Measurements from ENCODE around the gene ENDOG. TPM values are rescaled to one million over a fixed set of nuclear protein-coding genes. Genes with fewer than 3 reads are reported as not detected.

The ENDOG gene
- total RNA-seq, 3 donors from 2014 or later (not counting 1 experiment from before 2014, with no cell fraction given), result 6.7 to 12.5 (median 8.3) TPM

- no peaks in the 10 kb centered on the region for H3K9me3 Mint-ChIP-seq
- TF ChIP-seq CTCF (IDR thresholded peaks at IDR 0.05), result no peak
- H3K36me3 ChIP-seq (ENCODE audit: control insufficient read depth, insufficient read depth, low read length), result peaks cover 56% of the 10 kb centered on the region
- H3K27me3 Mint-ChIP-seq (ENCODE audit: low read depth in 2 of 2), result no peaks in the 10 kb centered on the region
- no peak overlapping the region for H3K27ac Mint-ChIP-seq
- no peak overlapping the region for H3K4me3 Mint-ChIP-seq
- intact Hi-C loops (cut with micrococcal nuclease), result no loop called here
- H3K4me1 Mint-ChIP-seq, result no peaks in the 10 kb centered on the region
- 96% methylated on average over 14 of the region's 14 CpGs for WGBS (ENCODE audit: insufficient coverage)
- ATAC-seq (no peak), DNase-seq (peak in 1 of 2 donors; percentile 1)
- H3K27ac ChIP-seq (ENCODE audit: low read length), result no peak overlapping the region
- no peaks in the 10 kb centered on the region for H3K4me1 ChIP-seq (ENCODE audit: control insufficient read depth, insufficient read depth, low read length)
- no peaks in the 10 kb centered on the region for H3K36me3 Mint-ChIP-seq
- no peaks in the 10 kb centered on the region for H3K9me3 ChIP-seq (ENCODE audit: control insufficient read depth, insufficient read depth, low read length)
- H3K27me3 ChIP-seq (ENCODE audit: control insufficient read depth, insufficient read depth, low read length), result no peaks in the 10 kb centered on the region
- no peak overlapping the region for H3K4me3 ChIP-seq (ENCODE audit: low read length)
Observed at GRCh38 chr9:128805661-128806060, 12.6 kb upstream of the ENDOG start.

DNA sequence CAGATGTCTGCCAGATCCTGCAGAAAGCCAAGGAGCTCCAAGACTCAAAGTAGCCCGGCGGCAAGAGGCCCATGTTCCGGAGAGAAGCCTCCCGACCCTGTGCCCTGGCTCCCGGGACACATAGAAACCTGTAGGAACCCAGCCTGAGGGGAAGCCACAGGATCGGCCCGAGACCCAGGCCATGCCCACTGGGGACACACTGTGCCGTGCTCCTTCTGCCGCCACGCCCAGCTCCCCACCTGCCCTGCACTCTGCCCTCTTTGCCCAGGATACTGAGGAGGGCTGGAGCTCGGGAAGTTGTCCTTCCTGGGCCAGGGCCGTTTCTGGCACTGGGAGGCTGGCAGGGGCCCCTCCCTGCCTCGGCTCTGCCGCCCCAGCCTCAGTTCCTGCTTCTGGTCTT, 10.5 kb upstream of the ENDOG start:
- Histone ChIP-seq H3K27ac (ENCODE audit: low read length) (no peak overlapping the region), H3K27me3 (ENCODE audit: control insufficient read depth, insufficient read depth, low read length) (no peaks in the 10 kb centered on the region), H3K4me1 (ENCODE audit: control insufficient read depth, insufficient read depth, low read length) (no peaks in the 10 kb centered on the region), H3K36me3 (ENCODE audit: control insufficient read depth, insufficient read depth, low read length) (peaks cover 43% of the 10 kb centered on the region), H3K9me3 (ENCODE audit: control insufficient read depth, insufficient read depth, low read length) (no peaks in the 10 kb centered on the region), H3K4me3 (ENCODE audit: low read length) (no peak overlapping the region)
- Mint-ChIP-seq H3K36me3 (no peaks in the 10 kb centered on the region), H3K4me3 (no peak overlapping the region), H3K27me3 (ENCODE audit: low read depth in 2 of 2) (no peaks in the 10 kb centered on the region), H3K4me1 (no peaks in the 10 kb centered on the region), H3K27ac (no peak overlapping the region), H3K9me3 (no peaks in the 10 kb centered on the region)
- no peak for ATAC-seq
- WGBS (ENCODE audit: insufficient coverage), result 88% methylated on average over 14 of the region's 14 CpGs
- intact Hi-C loops (cut with micrococcal nuclease), result no loop called here
- no peak for TF ChIP-seq CTCF (IDR thresholded peaks at IDR 0.05)
- DNase-seq, result no peak

DNA sequence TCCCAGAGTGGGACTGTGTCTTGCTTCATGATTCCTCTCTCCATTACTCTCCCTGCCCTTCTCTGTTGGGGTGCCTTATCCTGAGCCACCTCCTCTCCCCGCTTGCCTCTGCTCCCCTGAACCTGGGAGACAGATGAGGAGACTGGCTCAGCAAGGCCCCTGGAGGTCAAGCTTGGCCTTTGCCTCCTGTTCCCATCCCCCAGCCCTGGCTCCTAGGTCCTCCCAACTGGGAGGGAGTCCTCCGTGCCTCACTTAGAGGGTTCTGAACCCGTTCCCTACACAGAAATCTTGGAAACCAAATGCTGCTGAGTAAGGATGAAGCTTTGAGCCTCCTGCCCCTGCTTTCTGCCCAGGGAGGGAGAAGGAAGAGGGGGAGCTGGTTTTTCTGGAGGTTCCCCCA, 9.8 kb upstream of the ENDOG start:
- DNase-seq (no peak), ATAC-seq (no peak)
- Histone ChIP-seq H3K27ac (ENCODE audit: low read length) (no peak overlapping the region), H3K36me3 (ENCODE audit: control insufficient read depth, insufficient read depth, low read length) (peaks cover 36% of the 10 kb centered on the region), H3K9me3 (ENCODE audit: control insufficient read depth, insufficient read depth, low read length) (no peaks in the 10 kb centered on the region), H3K4me1 (ENCODE audit: control insufficient read depth, insufficient read depth, low read length) (no peaks in the 10 kb centered on the region), H3K27me3 (ENCODE audit: control insufficient read depth, insufficient read depth, low read length) (no peaks in the 10 kb centered on the region), H3K4me3 (ENCODE audit: low read length) (no peak overlapping the region)
- peak overlapping the region in 1 of 2 donors; percentile 69 for H3K27ac Mint-ChIP-seq
- no peak overlapping the region for H3K4me3 Mint-ChIP-seq
- no peaks in the 10 kb centered on the region for H3K4me1 Mint-ChIP-seq
- WGBS (ENCODE audit: insufficient coverage), result 93% methylated on average over 3 of the region's 3 CpGs
- no peaks in the 10 kb centered on the region for H3K9me3 Mint-ChIP-seq
- intact Hi-C loops (cut with micrococcal nuclease), result no loop called here
- H3K36me3 Mint-ChIP-seq, result no peaks in the 10 kb centered on the region
- no peak for TF ChIP-seq CTCF (IDR thresholded peaks at IDR 0.05)
- H3K27me3 Mint-ChIP-seq (ENCODE audit: low read depth in 2 of 2), result no peaks in the 10 kb centered on the region

DNA sequence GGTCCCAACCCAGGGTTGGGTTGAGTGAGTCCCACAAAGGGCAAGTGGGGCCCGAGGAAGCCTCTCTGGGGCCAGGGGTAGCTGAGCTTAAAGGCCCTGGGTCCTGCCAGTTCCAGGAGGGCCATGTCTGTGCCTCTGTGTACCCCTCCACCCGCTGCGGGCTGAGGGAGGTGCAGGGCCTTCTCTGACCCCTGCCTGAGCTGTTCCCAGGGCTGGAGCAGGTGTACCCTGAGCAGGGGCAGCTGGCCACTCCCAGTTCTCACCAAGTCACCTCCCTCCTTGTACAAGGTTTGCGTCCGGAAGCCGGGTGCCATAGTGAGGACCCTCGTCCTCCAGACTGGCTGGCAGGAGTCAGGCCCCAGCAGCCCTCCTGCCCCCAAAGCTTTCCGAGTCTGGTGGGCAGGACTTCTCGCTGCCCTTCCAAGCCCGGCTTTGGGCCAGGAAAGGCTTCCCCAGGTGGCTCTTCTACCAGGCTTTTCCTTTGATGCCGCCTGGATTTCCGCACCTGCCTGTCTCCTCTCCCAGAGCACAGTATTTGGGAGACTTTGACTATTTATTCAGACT, 9.2 kb upstream of the ENDOG start:
- Histone ChIP-seq H3K4me3 (ENCODE audit: low read length) (no peak overlapping the region), H3K27ac (ENCODE audit: low read length) (no peak overlapping the region), H3K36me3 (ENCODE audit: control insufficient read depth, insufficient read depth, low read length) (peaks cover 30% of the 10 kb centered on the region), H3K27me3 (ENCODE audit: control insufficient read depth, insufficient read depth, low read length) (no peaks in the 10 kb centered on the region), H3K9me3 (ENCODE audit: control insufficient read depth, insufficient read depth, low read length) (no peaks in the 10 kb centered on the region), H3K4me1 (ENCODE audit: control insufficient read depth, insufficient read depth, low read length) (no peaks in the 10 kb centered on the region)
- H3K4me3 Mint-ChIP-seq, result no peak overlapping the region
- ATAC-seq (no peak), DNase-seq (no peak)
- no peak for TF ChIP-seq CTCF (IDR thresholded peaks at IDR 0.05)
- H3K27ac Mint-ChIP-seq, result no peak overlapping the region
- H3K9me3 Mint-ChIP-seq, result no peaks in the 10 kb centered on the region
- intact Hi-C loops (cut with micrococcal nuclease), result no loop called here
- no peaks in the 10 kb centered on the region for H3K36me3 Mint-ChIP-seq
- no peaks in the 10 kb centered on the region for H3K4me1 Mint-ChIP-seq
- 95% methylated on average over 12 of the region's 12 CpGs for WGBS (ENCODE audit: insufficient coverage)
- no peaks in the 10 kb centered on the region for H3K27me3 Mint-ChIP-seq (ENCODE audit: low read depth in 2 of 2)
